PC-3 (cell line): Measurements from ENCODE around the gene EIF4E1B. TPM values are rescaled to one million over a fixed set of nuclear protein-coding genes. Genes with fewer than 3 reads are reported as not detected.

Experiments used
- ATAC-seq: fragments of 200-7000 bp; cut with Tn5 transposase; 2 replicates; pipeline ENCODE4 v1.9.1; 2020; ENCODE audit warnings: mild to moderate bottlenecking, moderate library complexity
- BruUV-seq: library from RNA; stranded (reverse); fragments of 400-500 nt; replicated peaks from 2 replicates; lab custom pipeline; 2021; lab: Mats Ljungman, UMichigan
- CTCF ChIA-PET: fragments of 300-600 bp; sonication (Branson Sonifier 250); formaldehyde crosslinking; loops from one replicate; lab custom pipeline; 2022; ENCODE audit warnings: antibody characterized with exemption; lab: Charles Lee
- POLR2A ChIA-PET: fragments of 300-600 bp; sonication (Branson Sonifier 250); formaldehyde crosslinking; loops from one replicate; lab custom pipeline; 2022; ENCODE audit warnings: antibody characterized with exemption; ENCODE audit not compliant: unreplicated experiment; lab: Charles Lee
- DNase-seq: peaks from one replicate; pipeline ENCODE4 v3.0.0-alpha.2; 2015
- H2AFZ ChIP-seq: fragments of 300-600 bp; sonication (generic); 2 replicates; pipeline ENCODE4 v1.6.0; 2016; ENCODE audit warnings: antibody characterized with exemption, low read length
- H3F3A ChIP-seq: fragments of 300-600 bp; sonication (generic); one replicate; pipeline ENCODE4 v1.6.0; 2017; ENCODE audit warnings: antibody characterized with exemption, low read length, control low read depth, mild to moderate bottlenecking; ENCODE audit not compliant: unreplicated experiment
- H3K27ac ChIP-seq: fragments of 300-600 bp; sonication (generic); 2 replicates; pipeline ENCODE4 v1.5.1; 2016; ENCODE audit warnings: mild to moderate bottlenecking, low read length
- H3K27me3 ChIP-seq: fragments of 300-600 bp; sonication (generic); 2 replicates; pipeline ENCODE4 v1.6.1; 2016; ENCODE audit warnings: low read length, mixed read lengths
- H3K36me3 ChIP-seq: fragments of 300-600 bp; sonication (generic); 2 replicates; pipeline ENCODE4 v1.6.1; 2016; ENCODE audit warnings: low read depth, mixed run types, low read length, mixed read lengths
- H3K4me1 ChIP-seq: fragments of 300-600 bp; sonication (generic); 2 replicates; pipeline ENCODE4 v1.5.1; 2016; ENCODE audit warnings: low read length; ENCODE audit not compliant: insufficient read depth
- H3K4me2 ChIP-seq: fragments of 300-600 bp; sonication (generic); 2 replicates; pipeline ENCODE4 v1.6.0; 2016; ENCODE audit warnings: low read length
- H3K4me3 ChIP-seq: fragments of 300-600 bp; sonication (generic); 2 replicates; pipeline ENCODE4 v1.5.1; 2016; ENCODE audit warnings: mild to moderate bottlenecking, low read length, mixed read lengths
- H3K79me2 ChIP-seq: fragments of 300-600 bp; sonication (generic); 2 replicates; pipeline ENCODE4 v1.6.1; 2017; ENCODE audit warnings: low read length, mixed read lengths
- H3K9ac ChIP-seq: fragments of 300-600 bp; sonication (generic); 2 replicates; pipeline ENCODE4 v1.6.0; 2016; ENCODE audit warnings: mild to moderate bottlenecking, low read length
- H3K9me2 ChIP-seq: fragments of 300-600 bp; sonication (generic); replicated peaks from 2 replicates; pipeline ENCODE4 v1.6.1; 2016; ENCODE audit warnings: mixed run types, low read length, mixed read lengths
- H3K9me3 ChIP-seq: fragments of 300-600 bp; sonication (generic); 2 replicates; pipeline ENCODE4 v1.6.1; 2016; ENCODE audit warnings: low read length, mixed read lengths
- H4K20me1 ChIP-seq: fragments of 300-600 bp; sonication (generic); 2 replicates; pipeline ENCODE4 v1.6.1; 2016; ENCODE audit warnings: low read length, mixed read lengths
- EZH2 ChIP-seq: fragments of 300-600 bp; sonication (generic); IDR thresholded peaks from one replicate; pipeline ENCODE4 v1.6.1; 2017; ENCODE audit warnings: antibody characterized with exemption, mild to moderate bottlenecking, low read length; ENCODE audit not compliant: unreplicated experiment
- EZH2phosphoT487 ChIP-seq: fragments of 300-600 bp; sonication (generic); IDR thresholded peaks from 2 replicates; pipeline ENCODE4 v1.6.1; 2018; ENCODE audit warnings: mild to moderate bottlenecking, antibody characterized with exemption, low read length, borderline replicate concordance
- intact Hi-C: fragments of 100-400 bp; cut with micrococcal nuclease; formaldehyde crosslinking; loops from 2 replicates; pipeline ENCODE4 v1.9.0; 2023
- total RNA-seq: library from RNA; depleted of rRNA; stranded (reverse); fragments of >200 nt; gene quantifications from 2 replicates; pipeline ENCODE4 v1.2.3, GENCODE V29; 2014
- TF ChIP-seq, protein P1 (sequence below): fragments of 300-600 bp; sonication (generic); conservative IDR thresholded peaks from 2 replicates; pipeline ENCODE4 v1.5.1; 2017; ENCODE audit warnings: antibody characterized with exemption, low read depth, mild to moderate bottlenecking, low read length

The EIF4E1B gene
- total RNA-seq, 1 experiment from 2014 or later: not detected

GRCh38 chr5:176663566-176663965 is 33.1 kb downstream of the EIF4E1B start:
- Histone ChIP-seq H3K36me3 (no peaks in the 10 kb centered on the region), H3K27ac (no peak overlapping the region), H2AFZ (no peak overlapping the region), H3F3A (no peaks in the 10 kb centered on the region), H3K4me2 (no peak overlapping the region), H3K27me3 (0 out of 2 replicates have a peak, but pooled peaks cover 10% of the 10 kb centered on the region), H3K79me2 (no peaks in the 10 kb centered on the region), H4K20me1 (no peaks in the 10 kb centered on the region), H3K9ac (no peak overlapping the region), H3K9me3 (no peaks in the 10 kb centered on the region), H3K4me3 (no peak overlapping the region), H3K9me2 (no peaks in the 10 kb centered on the region), H3K4me1 (no peaks in the 10 kb centered on the region)
- TF ChIP-seq, protein P1, sequence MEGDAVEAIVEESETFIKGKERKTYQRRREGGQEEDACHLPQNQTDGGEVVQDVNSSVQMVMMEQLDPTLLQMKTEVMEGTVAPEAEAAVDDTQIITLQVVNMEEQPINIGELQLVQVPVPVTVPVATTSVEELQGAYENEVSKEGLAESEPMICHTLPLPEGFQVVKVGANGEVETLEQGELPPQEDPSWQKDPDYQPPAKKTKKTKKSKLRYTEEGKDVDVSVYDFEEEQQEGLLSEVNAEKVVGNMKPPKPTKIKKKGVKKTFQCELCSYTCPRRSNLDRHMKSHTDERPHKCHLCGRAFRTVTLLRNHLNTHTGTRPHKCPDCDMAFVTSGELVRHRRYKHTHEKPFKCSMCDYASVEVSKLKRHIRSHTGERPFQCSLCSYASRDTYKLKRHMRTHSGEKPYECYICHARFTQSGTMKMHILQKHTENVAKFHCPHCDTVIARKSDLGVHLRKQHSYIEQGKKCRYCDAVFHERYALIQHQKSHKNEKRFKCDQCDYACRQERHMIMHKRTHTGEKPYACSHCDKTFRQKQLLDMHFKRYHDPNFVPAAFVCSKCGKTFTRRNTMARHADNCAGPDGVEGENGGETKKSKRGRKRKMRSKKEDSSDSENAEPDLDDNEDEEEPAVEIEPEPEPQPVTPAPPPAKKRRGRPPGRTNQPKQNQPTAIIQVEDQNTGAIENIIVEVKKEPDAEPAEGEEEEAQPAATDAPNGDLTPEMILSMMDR: no peak
- TF ChIP-seq EZH2phosphoT487: no peak
- no peak for TF ChIP-seq EZH2
- intact Hi-C loops: loop anchor here (10.0 kb wide), 1 partner anchor 151 kb away; the partner anchor contains the start of gene UNC5A
- DNase-seq (no peak), ATAC-seq (no peak)
- BruUV-seq: no TSS peak
- ChIA-PET CTCF (no interaction called here), POLR2A (interaction anchor here (0.8 kb wide), 1 partner anchor 18 kb away, joined by 4 read pairs; no protein-coding TSS in a partner anchor)

DNA sequence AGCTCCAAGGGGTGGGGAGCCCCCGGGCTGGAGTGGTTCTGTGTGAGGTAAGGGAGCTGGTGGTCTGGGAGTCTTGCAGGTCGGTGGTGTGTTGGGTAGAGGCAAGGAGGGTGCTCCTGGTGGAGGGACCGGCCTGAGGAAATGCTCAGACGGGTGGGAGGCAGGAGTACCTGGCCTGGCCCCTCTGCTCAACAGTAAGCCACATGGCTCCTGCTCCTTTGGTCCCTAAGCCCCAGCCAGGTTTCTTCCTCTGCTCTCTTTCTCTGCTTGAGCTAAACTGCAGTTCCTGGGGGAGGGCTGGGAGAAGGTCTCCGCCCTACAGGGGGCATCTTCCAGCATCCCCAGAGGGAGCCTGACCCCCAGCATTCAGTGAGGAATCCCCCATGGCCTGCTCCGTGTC is 34.0 kb downstream of the EIF4E1B start:
- no peaks in the 10 kb centered on the region for H3K4me1 ChIP-seq
- ATAC-seq (no peak), DNase-seq (no peak)
- no peaks in the 10 kb centered on the region for H3K36me3 ChIP-seq
- ChIA-PET POLR2A (interaction anchor here (0.8 kb wide), 1 partner anchor 17 kb away, joined by 4 read pairs; no protein-coding TSS in a partner anchor), CTCF (no interaction called here)
- no peak overlapping the region for H3K4me3 ChIP-seq
- no peak overlapping the region for H2AFZ ChIP-seq
- intact Hi-C loops: loop anchor here (10.0 kb wide), 1 partner anchor 150 kb away; the partner anchor contains the start of gene UNC5A
- no TSS peak for BruUV-seq
- no peak for TF ChIP-seq EZH2
- TF ChIP-seq EZH2phosphoT487: no peak
- TF ChIP-seq, protein P1: no peak
- no peaks in the 10 kb centered on the region for H4K20me1 ChIP-seq
- H3F3A ChIP-seq: no peaks in the 10 kb centered on the region
- H3K79me2 ChIP-seq: no peaks in the 10 kb centered on the region
- no peak overlapping the region for H3K27ac ChIP-seq
- H3K27me3 ChIP-seq: peaks cover 20% of the 10 kb centered on the region; the same call in 1 of the 2 replicates
- no peaks in the 10 kb centered on the region for H3K9me3 ChIP-seq
- no peak overlapping the region for H3K9ac ChIP-seq
- no peaks in the 10 kb centered on the region for H3K9me2 ChIP-seq
- no peak overlapping the region for H3K4me2 ChIP-seq

- POLR2A ChIA-PET: no interaction called here
- Histone ChIP-seq H3K4me1 (no peaks in the 10 kb centered on the region), H3K4me2 (no peak overlapping the region), H2AFZ (no peak overlapping the region), H4K20me1 (no peaks in the 10 kb centered on the region), H3K9ac (no peak overlapping the region), H3K27ac (no peak overlapping the region), H3K9me3 (no peaks in the 10 kb centered on the region), H3F3A (no peaks in the 10 kb centered on the region), H3K9me2 (no peaks in the 10 kb centered on the region), H3K27me3 (peaks cover 23% of the 10 kb centered on the region; the same call in 1 of the 2 replicates), H3K4me3 (no peak overlapping the region), H3K79me2 (no peaks in the 10 kb centered on the region), H3K36me3 (no peaks in the 10 kb centered on the region)
- CTCF ChIA-PET: no interaction called here
- DNase-seq: no peak
- intact Hi-C loops: loop anchor here (10.0 kb wide), 1 partner anchor 150 kb away; the partner anchor contains the start of gene UNC5A
- no peak for TF ChIP-seq EZH2
- TF ChIP-seq, protein P1: no peak
- no peak for TF ChIP-seq EZH2phosphoT487
- ATAC-seq: no peak
- no TSS peak for BruUV-seq
Observed at GRCh38 chr5:176664886-176665285, 34.4 kb downstream of the EIF4E1B start.
